ENCODE results near the gene GSTP1.
"Not testable (repeated sequence)": the region's sequence is repeated elsewhere in the genome, so short reads cannot be mapped to it uniquely, and the experiment has no call there.

Gene GSTP1

DNA sequence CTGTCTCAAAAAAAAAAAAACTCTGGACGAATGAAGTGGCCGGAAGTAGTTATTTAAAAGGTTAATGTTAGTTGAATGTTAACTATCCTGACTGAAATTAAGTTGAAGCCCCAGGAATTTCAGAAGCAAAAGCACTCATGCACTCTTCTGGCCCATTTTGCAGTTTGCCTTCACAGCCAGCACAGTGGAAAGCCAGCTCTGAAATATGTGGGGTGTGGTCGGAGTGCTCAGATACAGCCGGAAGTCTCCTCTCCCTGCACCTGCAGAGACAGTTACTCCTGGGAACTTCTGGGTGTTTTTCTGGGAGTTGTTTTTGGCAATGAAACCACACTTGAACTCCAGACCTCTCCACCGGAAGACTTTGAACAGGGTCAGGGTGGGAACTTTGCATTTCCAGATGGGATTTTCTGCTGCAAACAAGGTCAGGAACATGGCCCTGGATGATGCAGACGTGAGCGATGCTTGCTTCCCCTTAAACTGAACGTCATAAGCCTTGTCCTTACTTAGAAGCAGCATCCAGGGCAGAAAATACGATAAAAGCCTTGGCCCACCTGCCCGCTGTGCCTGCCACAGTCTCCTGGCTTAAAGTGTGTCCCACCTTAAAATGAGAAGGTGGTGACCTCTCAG lies 38.9 kb upstream of the GSTP1 start:
- peaks cover 2% of the 10 kb centered on the region; the same call in 1 of the 2 replicates for H3K27me3 ChIP-seq (ENCODE audit: insufficient read depth, low read length)
- no peaks in the 10 kb centered on the region for H3K36me3 ChIP-seq (ENCODE audit: insufficient read depth, low read length)
- peaks cover 6% of the 10 kb centered on the region; the same call in 1 of the 2 replicates for H3K4me1 ChIP-seq (ENCODE audit: insufficient read depth, low read length)
- H3K4me3 ChIP-seq (ENCODE audit: low read length) = no peak overlapping the region
- no peak overlapping the region for H3K9ac ChIP-seq (ENCODE audit: low read depth, low read length)
- no peak overlapping the region for H3K27ac ChIP-seq (ENCODE audit: low read depth, low read length)
- H3K9me3 ChIP-seq (ENCODE audit: insufficient read depth, low read depth, low read length) = no peaks in the 10 kb centered on the region
- WGBS = 89% methylated on average over 10 of the region's 10 CpGs

DNA sequence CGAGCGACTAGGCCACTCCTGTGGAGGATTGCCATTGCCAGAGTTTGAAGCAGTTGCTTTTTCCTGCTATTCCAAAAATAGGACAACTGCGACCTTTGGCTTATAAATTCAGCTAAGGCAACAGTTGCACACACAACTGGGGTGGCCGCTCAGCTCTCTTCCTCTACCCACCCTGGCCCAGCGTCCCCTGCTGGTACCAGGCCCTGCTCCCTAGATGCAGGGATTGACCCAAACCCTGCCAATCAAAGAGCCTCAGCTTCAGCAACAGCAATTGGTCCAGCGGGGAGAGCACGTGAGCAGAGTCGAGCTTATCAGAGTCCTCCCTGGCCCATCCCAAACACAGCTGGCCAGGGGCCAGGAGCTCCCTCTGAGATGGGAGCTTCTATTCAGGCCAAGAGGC lies 38.3 kb upstream of the GSTP1 start:
- H3K27me3 ChIP-seq (ENCODE audit: insufficient read depth, low read length) = peaks cover 2% of the 10 kb centered on the region; the same call in 1 of the 2 replicates
- H3K4me3 ChIP-seq (ENCODE audit: low read length) = no peak overlapping the region
- no peaks in the 10 kb centered on the region for H3K9me3 ChIP-seq (ENCODE audit: insufficient read depth, low read depth, low read length)
- no peak overlapping the region for H3K9ac ChIP-seq (ENCODE audit: low read depth, low read length)
- H3K27ac ChIP-seq (ENCODE audit: low read depth, low read length) = no peak overlapping the region
- no peaks in the 10 kb centered on the region for H3K36me3 ChIP-seq (ENCODE audit: insufficient read depth, low read length)
- 79% methylated on average over 8 of the region's 8 CpGs for WGBS
- peaks cover 6% of the 10 kb centered on the region; the same call in 1 of the 2 replicates for H3K4me1 ChIP-seq (ENCODE audit: insufficient read depth, low read length)

DNA sequence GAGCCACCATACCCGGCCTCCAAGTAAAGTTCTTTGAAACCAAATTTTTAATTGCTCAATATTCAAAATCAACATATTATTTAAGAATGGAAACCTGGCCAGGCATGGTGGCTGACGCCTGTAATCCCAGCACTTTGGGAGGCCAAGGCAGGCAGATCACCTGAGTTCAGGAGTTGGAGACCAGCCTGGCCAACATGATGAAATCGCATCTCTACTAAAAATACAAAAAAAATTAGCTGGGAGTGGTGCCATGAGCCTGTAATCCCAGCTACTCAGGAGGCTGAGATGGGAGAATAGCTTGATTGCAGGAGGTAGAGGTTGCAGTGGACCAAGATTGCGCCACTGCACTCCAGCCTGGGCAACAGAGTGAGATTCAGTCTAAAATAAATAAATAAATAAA lies 35.5 kb upstream of the GSTP1 start:
- WGBS = 98% methylated on average over 3 of the region's 4 CpGs
- not testable (repeated sequence) for H3K9ac ChIP-seq (ENCODE audit: low read depth, low read length); H3K9me3 ChIP-seq (ENCODE audit: insufficient read depth, low read depth, low read length); H3K4me3 ChIP-seq (ENCODE audit: low read length); H3K27me3 ChIP-seq (ENCODE audit: insufficient read depth, low read length); H3K4me1 ChIP-seq (ENCODE audit: insufficient read depth, low read length); H3K36me3 ChIP-seq (ENCODE audit: insufficient read depth, low read length); H3K27ac ChIP-seq (ENCODE audit: low read depth, low read length)

DNA sequence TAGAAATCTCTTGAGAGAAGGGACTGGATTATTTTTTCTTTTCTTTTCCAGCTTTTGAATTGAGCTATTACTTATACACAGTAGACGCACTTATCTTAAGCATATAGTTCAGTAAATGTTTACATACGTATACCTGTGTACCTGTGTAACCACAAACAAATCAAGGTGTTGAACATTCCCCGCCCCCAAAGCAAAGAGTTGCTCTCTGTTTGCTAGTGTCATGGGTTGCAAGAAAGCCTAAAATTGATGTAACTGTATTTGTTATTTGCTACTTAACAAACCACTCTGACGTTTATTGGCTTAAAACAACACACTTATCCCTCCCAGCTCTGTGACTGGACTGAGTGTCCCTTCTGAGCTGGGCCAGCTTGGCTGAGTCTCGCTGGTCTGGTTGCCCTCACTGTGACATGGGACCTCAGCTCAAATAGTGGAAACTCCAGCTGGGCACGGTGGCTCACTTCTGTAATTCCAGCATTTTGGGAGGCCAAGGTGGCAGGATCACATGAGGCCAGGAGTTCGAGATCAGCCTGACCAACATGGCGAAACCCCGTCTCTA lies 35.0 kb upstream of the GSTP1 start:
- WGBS = 94% methylated on average over 9 of the region's 9 CpGs
- no peak overlapping the region for H3K4me3 ChIP-seq (ENCODE audit: low read length)
- no peaks in the 10 kb centered on the region for H3K36me3 ChIP-seq (ENCODE audit: insufficient read depth, low read length)
- no peak overlapping the region for H3K27ac ChIP-seq (ENCODE audit: low read depth, low read length)
- H3K27me3 ChIP-seq (ENCODE audit: insufficient read depth, low read length) = peaks cover 2% of the 10 kb centered on the region; the same call in 1 of the 2 replicates
- no peaks in the 10 kb centered on the region for H3K4me1 ChIP-seq (ENCODE audit: insufficient read depth, low read length)
- H3K9me3 ChIP-seq (ENCODE audit: insufficient read depth, low read depth, low read length) = 0 out of 2 replicates have a peak, but pooled peaks cover 8% of the 10 kb centered on the region
- H3K9ac ChIP-seq (ENCODE audit: low read depth, low read length) = no peak overlapping the region

DNA sequence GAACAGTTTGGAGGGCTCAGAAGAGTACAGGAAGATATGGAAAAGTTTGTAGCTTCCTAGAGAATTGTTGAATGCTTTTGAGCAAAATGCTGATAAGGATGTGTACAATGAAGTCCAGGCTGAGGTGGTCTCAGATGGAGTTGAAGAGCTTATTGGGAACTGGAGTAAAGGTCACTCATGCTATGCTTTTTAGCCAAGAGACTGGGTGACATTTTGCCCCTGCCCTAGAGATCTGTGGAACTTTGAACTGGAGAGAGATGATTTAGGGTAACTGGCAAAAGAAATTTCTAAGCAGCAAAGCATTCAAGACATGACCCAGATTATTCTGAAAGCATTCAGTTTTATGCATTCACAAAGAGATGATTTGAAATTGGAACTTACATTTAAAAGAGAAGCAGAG lies 32.5 kb upstream of the GSTP1 start:
- Histone ChIP-seq H3K27me3 (ENCODE audit: insufficient read depth, low read length) (peaks cover 2% of the 10 kb centered on the region; the same call in 1 of the 2 replicates), H3K27ac (ENCODE audit: low read depth, low read length) (no peak overlapping the region), H3K4me3 (ENCODE audit: low read length) (no peak overlapping the region), H3K9me3 (ENCODE audit: insufficient read depth, low read depth, low read length) (0 out of 2 replicates have a peak, but pooled peaks cover 8% of the 10 kb centered on the region), H3K4me1 (ENCODE audit: insufficient read depth, low read length) (no peaks in the 10 kb centered on the region), H3K36me3 (ENCODE audit: insufficient read depth, low read length) (no peaks in the 10 kb centered on the region), H3K9ac (ENCODE audit: low read depth, low read length) (no peak overlapping the region)

DNA sequence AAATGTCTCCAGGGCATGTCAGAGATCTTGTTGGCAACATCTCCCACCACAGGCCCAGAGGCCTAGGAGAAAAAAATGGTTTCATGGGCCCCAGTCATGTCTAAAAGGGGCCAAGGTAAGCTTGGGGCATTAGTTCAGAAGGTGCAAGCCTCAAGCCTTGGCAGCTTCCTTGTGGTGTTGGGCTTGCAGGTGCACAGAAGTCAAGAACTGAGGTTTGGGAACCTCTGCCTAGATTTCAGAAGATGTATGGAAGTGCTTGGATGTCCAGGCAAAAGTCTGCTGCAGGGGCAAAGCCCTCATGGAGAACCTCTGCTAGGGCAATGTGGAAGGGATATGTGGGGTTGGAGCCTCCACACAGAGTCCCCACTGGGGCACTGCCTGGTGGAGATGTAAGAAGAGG lies 31.9 kb upstream of the GSTP1 start:
- H3K9me3 ChIP-seq (ENCODE audit: insufficient read depth, low read depth, low read length); H3K4me3 ChIP-seq (ENCODE audit: low read length); H3K27me3 ChIP-seq (ENCODE audit: insufficient read depth, low read length); H3K4me1 ChIP-seq (ENCODE audit: insufficient read depth, low read length); H3K36me3 ChIP-seq (ENCODE audit: insufficient read depth, low read length); H3K9ac ChIP-seq (ENCODE audit: low read depth, low read length); H3K27ac ChIP-seq (ENCODE audit: low read depth, low read length): not testable (repeated sequence)

DNA sequence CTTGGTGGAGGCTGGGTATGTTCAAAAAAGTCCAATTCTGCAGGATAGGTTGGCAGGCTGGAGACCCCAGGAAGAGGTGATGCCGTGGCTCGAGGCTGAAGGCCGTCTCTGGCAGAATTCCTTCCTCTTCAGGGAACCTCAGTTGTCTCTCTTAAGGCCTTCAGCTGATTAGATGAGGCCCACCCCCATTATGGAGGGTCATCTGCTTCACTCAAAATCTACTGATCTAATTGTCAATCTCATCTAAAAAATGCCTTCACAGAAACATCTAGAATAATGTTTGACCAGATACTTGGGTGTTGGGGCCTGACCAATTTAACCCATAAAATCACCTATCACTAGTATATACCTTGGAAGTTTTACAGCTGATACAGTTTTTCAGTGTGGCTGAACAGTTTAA lies 27.4 kb upstream of the GSTP1 start:
- Histone ChIP-seq H3K9me3 (ENCODE audit: insufficient read depth, low read depth, low read length) (0 out of 2 replicates have a peak, but pooled peaks cover 5% of the 10 kb centered on the region), H3K27me3 (ENCODE audit: insufficient read depth, low read length) (no peaks in the 10 kb centered on the region), H3K27ac (ENCODE audit: low read depth, low read length) (no peak overlapping the region), H3K9ac (ENCODE audit: low read depth, low read length) (no peak overlapping the region), H3K4me3 (ENCODE audit: low read length) (no peak overlapping the region), H3K4me1 (ENCODE audit: insufficient read depth, low read length) (no peaks in the 10 kb centered on the region), H3K36me3 (ENCODE audit: insufficient read depth, low read length) (no peaks in the 10 kb centered on the region)
- 90% methylated on average over 3 of the region's 3 CpGs for WGBS

DNA sequence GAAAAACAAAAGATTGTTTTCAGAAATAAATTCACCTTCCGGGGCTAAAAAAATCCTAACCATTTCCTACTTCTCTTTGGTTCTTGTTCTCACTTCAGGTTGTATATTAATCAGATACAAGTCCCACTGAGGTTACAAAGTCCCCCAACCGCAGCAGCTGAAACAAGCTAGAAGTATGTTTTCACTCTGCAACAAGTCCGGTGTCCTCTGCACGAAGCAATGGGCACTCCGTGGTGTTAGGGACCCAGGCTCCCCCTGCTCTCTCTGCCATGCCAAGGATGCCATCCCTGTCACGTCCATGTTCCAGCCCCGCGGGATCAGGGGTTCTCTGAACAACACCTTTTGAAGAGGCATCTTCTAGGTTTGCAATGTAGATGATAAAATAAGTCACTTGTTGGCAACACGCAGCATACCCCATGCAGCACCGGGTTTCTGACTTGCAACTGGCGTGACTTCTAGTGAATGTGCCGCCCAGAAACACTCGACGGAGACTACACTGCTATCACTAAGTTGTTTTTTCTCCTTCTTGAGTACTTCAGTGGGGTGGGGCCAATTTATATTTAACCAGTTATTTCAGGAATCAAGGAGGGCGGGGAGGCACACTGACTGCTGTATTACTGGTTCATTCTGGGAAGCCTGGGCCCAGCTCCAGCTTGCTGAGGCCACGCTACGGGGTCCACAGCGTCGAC lies 25.4 kb upstream of the GSTP1 start:
- H3K9ac ChIP-seq (ENCODE audit: low read depth, low read length) = no peak overlapping the region
- no peak overlapping the region for H3K4me3 ChIP-seq (ENCODE audit: low read length)
- no peak overlapping the region for H3K27ac ChIP-seq (ENCODE audit: low read depth, low read length)
- no peaks in the 10 kb centered on the region for H3K27me3 ChIP-seq (ENCODE audit: insufficient read depth, low read length)
- H3K36me3 ChIP-seq (ENCODE audit: insufficient read depth, low read length) = no peaks in the 10 kb centered on the region
- 91% methylated on average over 19 of the region's 19 CpGs for WGBS
- peaks cover 7% of the 10 kb centered on the region for H3K4me1 ChIP-seq (ENCODE audit: insufficient read depth, low read length)
- no peaks in the 10 kb centered on the region for H3K9me3 ChIP-seq (ENCODE audit: insufficient read depth, low read depth, low read length)

DNA sequence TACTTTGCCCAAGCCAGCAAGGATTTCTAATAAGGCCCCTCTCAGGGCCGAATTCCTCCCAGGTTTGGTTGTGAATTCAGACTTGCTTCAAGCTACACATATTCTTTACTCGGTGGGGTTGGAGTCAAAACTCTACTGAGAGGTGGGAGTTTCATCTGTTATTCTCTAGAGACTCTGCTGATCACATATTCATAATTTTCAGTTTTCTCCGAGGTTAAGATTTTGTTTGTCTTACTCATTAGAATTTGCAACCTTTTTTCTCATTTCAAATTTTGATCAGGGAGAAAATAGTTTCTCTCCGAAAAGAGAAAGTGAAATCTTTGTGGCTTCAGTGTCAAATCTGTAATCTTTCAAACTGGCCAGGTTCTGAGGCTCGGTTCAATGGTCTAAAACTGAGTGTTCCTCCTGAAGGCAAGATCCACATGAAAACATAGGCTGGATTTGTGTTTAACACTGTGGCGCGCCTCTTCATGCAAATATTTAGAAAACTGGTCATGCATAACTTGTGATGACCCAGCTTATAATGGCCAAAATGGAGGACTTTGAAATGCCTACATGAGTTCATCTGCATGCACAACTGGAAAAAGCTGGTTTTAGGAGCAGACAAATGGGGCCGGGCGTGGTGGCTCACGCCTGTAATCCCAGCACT lies 21.5 kb upstream of the GSTP1 start:
- Histone ChIP-seq H3K9ac (ENCODE audit: low read depth, low read length) (no peak overlapping the region), H3K4me1 (ENCODE audit: insufficient read depth, low read length) (peaks cover 11% of the 10 kb centered on the region), H3K27ac (ENCODE audit: low read depth, low read length) (no peak overlapping the region), H3K9me3 (ENCODE audit: insufficient read depth, low read depth, low read length) (no peaks in the 10 kb centered on the region), H3K27me3 (ENCODE audit: insufficient read depth, low read length) (no peaks in the 10 kb centered on the region), H3K4me3 (ENCODE audit: low read length) (no peak overlapping the region), H3K36me3 (ENCODE audit: insufficient read depth, low read length) (no peaks in the 10 kb centered on the region)
- 86% methylated on average over 10 of the region's 10 CpGs for WGBS

DNA sequence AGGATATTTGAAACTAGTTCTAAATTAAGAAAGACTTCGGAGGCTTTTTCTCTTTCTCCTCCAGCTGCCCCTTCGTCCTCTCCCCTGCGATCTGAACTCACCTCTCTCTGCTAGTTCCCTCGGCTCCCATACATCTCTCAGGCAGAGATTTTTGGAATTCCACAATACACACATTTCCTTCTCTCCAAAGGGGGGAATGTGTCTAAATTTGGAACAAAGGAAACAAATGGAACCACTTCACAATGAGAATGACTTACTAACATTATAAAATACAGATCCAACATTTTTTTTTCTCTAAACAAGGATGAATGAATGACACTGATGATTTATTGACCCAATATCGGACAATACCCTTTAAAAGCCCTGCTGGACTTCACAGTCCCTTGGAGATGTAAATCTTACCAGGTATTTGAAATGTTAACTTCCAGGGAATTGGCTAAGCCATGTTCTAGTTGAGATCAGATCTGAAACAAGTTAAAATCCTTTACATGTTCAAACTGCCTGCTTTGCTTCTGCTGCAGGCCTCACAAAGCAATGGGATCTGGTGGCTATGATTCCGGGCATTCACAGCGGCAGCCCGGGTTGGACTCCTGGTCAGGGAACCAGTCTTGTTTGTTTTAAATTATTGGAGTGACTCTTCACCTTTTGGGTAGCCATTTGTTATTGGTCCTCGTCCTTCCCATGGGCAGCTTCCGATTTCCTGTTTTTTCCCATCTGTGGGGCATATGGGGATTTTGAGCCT lies 20.5 kb upstream of the GSTP1 start:
- WGBS = 89% methylated on average over 10 of the region's 10 CpGs
- Histone ChIP-seq H3K4me3 (ENCODE audit: low read length) (no peak overlapping the region), H3K36me3 (ENCODE audit: insufficient read depth, low read length) (no peaks in the 10 kb centered on the region), H3K9me3 (ENCODE audit: insufficient read depth, low read depth, low read length) (no peaks in the 10 kb centered on the region), H3K4me1 (ENCODE audit: insufficient read depth, low read length) (peaks cover 11% of the 10 kb centered on the region), H3K27me3 (ENCODE audit: insufficient read depth, low read length) (no peaks in the 10 kb centered on the region), H3K27ac (ENCODE audit: low read depth, low read length) (peak overlapping the region; percentile 9; the same call in 1 of the 2 replicates), H3K9ac (ENCODE audit: low read depth, low read length) (0 out of 2 replicates have a peak overlapping the region, but pooled peaks have one; percentile 24)

DNA sequence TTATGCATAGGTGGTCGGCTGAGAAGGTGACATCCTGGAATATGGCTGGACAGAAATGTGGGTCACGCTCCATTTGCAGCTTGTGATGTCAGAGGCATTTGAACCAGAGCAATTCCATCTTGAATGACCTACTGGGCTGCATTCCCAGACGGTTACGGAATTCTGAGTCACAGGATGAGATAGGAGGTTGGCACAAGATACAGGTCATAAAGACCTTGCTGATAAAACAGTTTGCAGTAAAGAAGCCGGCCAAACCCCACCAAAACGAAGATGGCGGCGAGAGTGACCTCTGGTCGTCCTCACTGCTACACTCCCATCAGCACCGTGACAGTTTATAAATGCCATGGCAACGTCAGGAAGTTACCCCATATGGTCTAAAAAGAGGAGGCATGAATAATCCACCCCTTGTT lies 19.9 kb upstream of the GSTP1 start:
- H3K27me3 ChIP-seq (ENCODE audit: insufficient read depth, low read length); H3K27ac ChIP-seq (ENCODE audit: low read depth, low read length); H3K9ac ChIP-seq (ENCODE audit: low read depth, low read length); H3K36me3 ChIP-seq (ENCODE audit: insufficient read depth, low read length); H3K4me3 ChIP-seq (ENCODE audit: low read length); H3K9me3 ChIP-seq (ENCODE audit: insufficient read depth, low read depth, low read length): not testable (repeated sequence)
- 88% methylated on average over 11 of the region's 11 CpGs for WGBS
- H3K4me1 ChIP-seq (ENCODE audit: insufficient read depth, low read length) = peaks cover 11% of the 10 kb centered on the region
